ENCODE measurements around the gene ATRX.
"Not testable (repeated sequence)": the region's sequence is repeated elsewhere in the genome, so short reads cannot be mapped to it uniquely, and the experiment has no call there.

ATRX gene

GRCh38 chrX:77622672-77623071 lies 163.3 kb downstream of the ATRX start:
- no peak for DNase-seq (ENCODE audit: low read depth)

- no peak for DNase-seq (ENCODE audit: low read depth)
Measured at GRCh38 chrX:77622233-77622632, 163.8 kb downstream of the ATRX start.

GRCh38 chrX:77621453-77621852 lies 164.6 kb downstream of the ATRX start:
- not testable (repeated sequence) for DNase-seq (ENCODE audit: low read depth)

- DNase-seq (ENCODE audit: low read depth) = no peak
Measured at GRCh38 chrX:77617206-77617605, 168.8 kb downstream of the ATRX start.

GRCh38 chrX:77603635-77604336 lies 182.2 kb downstream of the ATRX start:
- no peak for DNase-seq (ENCODE audit: low read depth)

GRCh38 chrX:77597511-77597910 lies 188.5 kb downstream of the ATRX start:
- no peak for DNase-seq (ENCODE audit: low read depth)

- DNase-seq (ENCODE audit: low read depth) = no peak
Measured at GRCh38 chrX:77597090-77597489, 188.9 kb downstream of the ATRX start.

- DNase-seq (ENCODE audit: low read depth) = no peak
Measured at GRCh38 chrX:77595848-77596247, 190.2 kb downstream of the ATRX start.

GRCh38 chrX:77572322-77572721 lies 213.7 kb downstream of the ATRX start:
- DNase-seq (ENCODE audit: low read depth) = peak; percentile 1

- no peak for DNase-seq (ENCODE audit: low read depth)
Measured at GRCh38 chrX:77565278-77565677, 220.7 kb downstream of the ATRX start.

- DNase-seq (ENCODE audit: low read depth) = no peak
Measured at GRCh38 chrX:77564823-77565222, 221.2 kb downstream of the ATRX start.

- no peak for DNase-seq (ENCODE audit: low read depth)
Measured at GRCh38 chrX:77561372-77561771, 224.6 kb downstream of the ATRX start.

GRCh38 chrX:77556276-77556675 lies 229.7 kb downstream of the ATRX start:
- no peak for DNase-seq (ENCODE audit: low read depth)

- DNase-seq (ENCODE audit: low read depth) = no peak
Measured at GRCh38 chrX:77548751-77549150, 237.3 kb downstream of the ATRX start.

- not testable (repeated sequence) for DNase-seq (ENCODE audit: low read depth)
Measured at GRCh38 chrX:77539778-77540177, 246.2 kb downstream of the ATRX start.

- DNase-seq (ENCODE audit: low read depth) = not testable (repeated sequence)
Measured at GRCh38 chrX:77531261-77531660, 254.8 kb downstream of the ATRX start.

- no peak for DNase-seq (ENCODE audit: low read depth)
Measured at GRCh38 chrX:77528034-77528433, 258.0 kb downstream of the ATRX start.

- no peak for DNase-seq (ENCODE audit: low read depth)
Measured at GRCh38 chrX:77527233-77528001, 258.6 kb downstream of the ATRX start.

GRCh38 chrX:77519765-77520164 lies 266.3 kb downstream of the ATRX start:
- DNase-seq (ENCODE audit: low read depth) = no peak

GRCh38 chrX:77514177-77514576 lies 271.8 kb downstream of the ATRX start:
- no peak for DNase-seq (ENCODE audit: low read depth)

GRCh38 chrX:77510007-77510406 lies 276.0 kb downstream of the ATRX start:
- DNase-seq (ENCODE audit: low read depth) = no peak

- peak; percentile 18 for DNase-seq (ENCODE audit: low read depth)
Measured at GRCh38 chrX:77505227-77505626, 280.8 kb downstream of the ATRX start.

GRCh38 chrX:77502951-77503525 lies 283.0 kb downstream of the ATRX start:
- DNase-seq (ENCODE audit: low read depth) = no peak
